ENCODE data around the gene CDC14B.
A peak's percentile ranks its signal among the peaks of the same experiment; 100 is the strongest.
"Not testable (repeated sequence)": the region's sequence is repeated elsewhere in the genome, so short reads cannot be mapped to it uniquely, and the experiment has no call there.

Gene CDC14B

GRCh38 chr9:96585426-96585825 is 34.2 kb downstream of the CDC14B start:
- DNase-seq, result no peak

GRCh38 chr9:96582199-96582598 is 37.4 kb downstream of the CDC14B start:
- not testable (repeated sequence) for DNase-seq

- no peak for DNase-seq
Observed at GRCh38 chr9:96581786-96582185, 37.9 kb downstream of the CDC14B start.

- DNase-seq, result no peak
Observed at GRCh38 chr9:96581301-96581700, 38.3 kb downstream of the CDC14B start.

- DNase-seq, result no peak
Observed at GRCh38 chr9:96574931-96575351, 44.7 kb downstream of the CDC14B start.

- DNase-seq, result no peak
Observed at GRCh38 chr9:96574455-96574854, 45.2 kb downstream of the CDC14B start.

GRCh38 chr9:96567203-96567700 is 52.4 kb downstream of the CDC14B start:
- DNase-seq, result no peak

GRCh38 chr9:96566498-96567202 is 53.0 kb downstream of the CDC14B start:
- DNase-seq, result peak; percentile 78 to 82

GRCh38 chr9:96565671-96566497 is 53.8 kb downstream of the CDC14B start:
- DNase-seq, result no peak

GRCh38 chr9:96564217-96564616 is 55.4 kb downstream of the CDC14B start:
- no peak for DNase-seq

- no peak for DNase-seq
Observed at GRCh38 chr9:96559339-96559943, 60.2 kb downstream of the CDC14B start.

- DNase-seq, result no peak
Observed at GRCh38 chr9:96557921-96558320, 61.7 kb downstream of the CDC14B start.

GRCh38 chr9:96556701-96557461 is 62.8 kb downstream of the CDC14B start:
- no peak for DNase-seq

- no peak for DNase-seq
Observed at GRCh38 chr9:96555567-96556386, 63.9 kb downstream of the CDC14B start.

- no peak for DNase-seq
Observed at GRCh38 chr9:96554801-96555566, 64.7 kb downstream of the CDC14B start.

- DNase-seq, result no peak
Observed at GRCh38 chr9:96554326-96554725, 65.3 kb downstream of the CDC14B start.

- DNase-seq, result no peak
Observed at GRCh38 chr9:96553070-96553469, 66.6 kb downstream of the CDC14B start.

GRCh38 chr9:96551403-96551802 is 68.2 kb downstream of the CDC14B start:
- DNase-seq, result no peak

GRCh38 chr9:96550659-96551058 is 69.0 kb downstream of the CDC14B start:
- DNase-seq, result no peak

- DNase-seq, result not testable (repeated sequence)
Observed at GRCh38 chr9:96543131-96543530, 76.5 kb downstream of the CDC14B start.

GRCh38 chr9:96540106-96540505 is 79.5 kb downstream of the CDC14B start:
- no peak for DNase-seq

Measured in activated T-cell treated with anti-CD3 and anti-CD28 coated beads, Interleukin-2, amount 50 U/mL, for 48 hours (primary cell).